NCI-H146 (cell line): ENCODE data around the gene TRIM15.
"Not testable (repeated sequence)": the region's sequence is repeated elsewhere in the genome, so short reads cannot be mapped to it uniquely, and the experiment has no call there.

Experiments used
- DNase-seq: peaks from one replicate; lab custom pipeline; 2025; lab: John Stamatoyannopoulos, UW

Gene TRIM15

DNA sequence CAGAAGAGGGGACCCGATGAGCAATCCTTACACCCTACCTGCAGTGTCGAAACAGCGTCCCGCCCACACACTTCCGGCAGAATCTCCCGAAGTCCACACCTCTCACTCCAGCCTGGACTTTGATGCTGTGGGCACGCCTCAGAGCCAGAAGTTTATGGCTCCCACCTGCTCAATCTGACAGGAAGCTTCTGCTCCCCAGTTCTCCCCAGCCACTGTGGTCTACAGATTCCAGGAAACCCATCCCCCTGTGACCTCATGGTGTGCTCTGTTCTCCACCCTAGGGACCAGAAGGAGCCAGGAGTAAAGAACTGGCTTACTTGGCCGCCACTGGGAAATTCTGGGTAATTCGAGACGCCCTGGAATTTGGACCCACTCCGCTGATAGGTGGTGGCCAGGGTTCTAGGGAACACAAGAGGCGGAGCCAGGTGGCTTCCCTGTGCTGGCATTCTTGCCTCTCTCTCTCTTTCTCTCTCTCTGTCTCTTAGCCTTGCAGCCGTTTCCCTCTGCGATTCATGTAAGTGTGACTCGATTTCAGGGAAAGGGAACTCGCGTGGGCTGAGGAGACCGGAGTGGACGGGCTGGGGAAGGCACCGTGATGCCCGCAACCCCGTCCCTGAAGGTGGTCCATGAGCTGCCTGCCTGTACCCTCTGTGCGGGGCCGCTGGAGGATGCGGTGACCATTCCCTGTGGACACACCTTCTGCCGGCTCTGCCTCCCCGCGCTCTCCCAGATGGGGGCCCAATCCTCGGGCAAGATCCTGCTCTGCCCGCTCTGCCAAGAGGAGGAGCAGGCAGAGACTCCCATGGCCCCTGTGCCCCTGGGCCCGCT lies at the start of gene TRIM15:
Gene TRIM15, plus strand, starts transcription at position 457 of the 828 bp plus-strand sequence. Its CDS starts 139 bp downstream, at position 596.
- DNase-seq: no peak

DNA sequence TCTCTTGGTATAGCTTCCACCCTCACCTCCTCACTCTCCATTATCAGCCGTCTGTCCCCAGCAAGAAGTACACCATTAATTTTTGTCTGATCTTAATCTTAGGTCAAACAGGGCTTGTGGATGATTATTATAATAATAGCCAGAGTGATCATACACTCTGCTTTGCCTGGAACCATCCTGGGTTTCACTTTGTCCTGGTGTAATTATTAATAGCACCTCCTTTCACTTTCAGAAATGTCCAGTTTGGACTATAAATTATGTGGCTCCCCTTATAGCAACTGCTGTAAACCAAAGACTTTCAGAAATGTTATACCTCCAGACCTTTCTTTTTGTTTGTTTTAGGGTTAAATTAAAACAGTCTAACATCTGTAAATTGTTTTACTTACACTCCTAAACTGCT lies 49.5 kb upstream of the TRIM15 start:
- no peak for DNase-seq

DNA sequence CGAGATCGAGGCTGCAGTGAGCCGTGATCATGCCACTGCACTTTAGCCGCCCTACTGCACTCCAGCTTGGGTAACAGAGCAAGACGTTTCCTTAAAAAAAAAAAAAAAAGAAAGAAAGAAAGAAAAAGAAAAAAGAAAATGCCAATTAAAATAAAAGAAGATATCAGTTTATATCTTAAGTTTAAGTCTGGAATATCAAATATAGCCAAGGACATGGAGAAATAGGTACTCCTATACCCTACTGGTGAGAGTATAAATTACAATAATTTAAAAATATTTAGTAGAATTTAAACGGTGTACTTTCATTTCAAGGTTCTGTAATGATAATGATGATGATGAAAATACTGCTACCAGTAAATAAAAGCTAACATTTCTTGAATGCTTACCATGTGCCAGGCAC lies 46.6 kb upstream of the TRIM15 start:
- no peak for DNase-seq

DNA sequence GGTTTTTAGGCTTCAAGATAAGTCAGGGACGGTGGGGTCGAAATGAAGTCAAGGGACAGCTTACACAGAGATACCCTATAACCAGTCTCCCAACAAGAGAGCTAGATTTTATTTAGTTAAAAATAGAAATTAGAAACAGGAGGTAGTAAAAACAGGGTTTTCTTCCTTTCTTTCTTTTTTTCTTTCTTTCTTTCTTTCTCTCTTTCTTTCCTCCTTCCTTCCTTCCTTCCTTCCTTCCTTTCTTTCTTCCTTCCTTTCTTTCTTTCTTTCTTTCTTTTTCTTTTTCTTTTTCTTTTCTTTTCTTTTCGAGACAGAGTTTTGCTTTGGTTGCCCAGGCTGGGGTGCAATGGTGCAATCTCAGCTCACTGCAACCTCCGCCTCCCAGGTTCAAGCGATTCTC lies 44.7 kb upstream of the TRIM15 start:
- not testable (repeated sequence) for DNase-seq

DNA sequence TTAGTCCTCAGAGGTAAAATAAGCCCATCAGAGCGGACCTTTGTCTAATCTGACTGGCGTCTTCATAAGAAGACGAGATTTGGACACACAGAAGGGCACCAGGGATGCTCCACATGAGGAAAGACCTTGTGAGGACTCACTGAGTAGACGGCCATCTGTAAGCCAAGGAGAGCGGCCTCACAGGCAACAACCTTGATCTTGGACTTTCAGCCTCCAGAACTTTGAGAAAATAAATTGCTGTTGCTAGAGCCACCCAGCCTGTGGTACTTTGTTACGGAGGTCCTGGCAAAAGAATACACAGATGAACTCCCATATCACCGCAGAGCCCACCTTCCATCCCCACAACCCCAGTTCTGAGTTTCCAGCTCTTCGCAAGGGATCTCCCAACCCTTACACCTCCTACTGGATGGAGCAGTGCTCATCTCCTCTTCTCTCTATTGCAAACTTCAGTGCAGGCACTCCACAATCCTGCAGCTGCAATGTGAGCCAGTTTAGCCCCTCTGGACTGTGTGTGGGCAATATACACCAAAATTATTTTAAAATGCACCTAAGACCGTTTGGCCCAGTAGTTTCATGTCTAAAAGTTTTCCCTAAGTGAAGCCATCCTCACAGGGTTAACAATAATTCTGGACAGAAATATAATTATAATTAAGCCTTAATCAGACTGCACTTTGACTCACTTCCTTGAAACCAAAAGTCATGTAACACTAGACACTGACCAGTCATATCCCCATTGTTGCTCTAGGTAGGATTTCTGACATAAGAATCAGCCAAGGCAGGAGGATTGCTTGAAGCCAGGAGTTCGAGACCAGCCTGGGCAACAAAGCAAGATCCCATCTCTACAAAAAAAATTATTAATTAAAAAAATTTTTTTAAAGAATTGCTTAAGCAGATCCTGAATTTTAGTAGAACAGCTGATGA lies 41.6 kb upstream of the TRIM15 start:
- DNase-seq: no peak

DNA sequence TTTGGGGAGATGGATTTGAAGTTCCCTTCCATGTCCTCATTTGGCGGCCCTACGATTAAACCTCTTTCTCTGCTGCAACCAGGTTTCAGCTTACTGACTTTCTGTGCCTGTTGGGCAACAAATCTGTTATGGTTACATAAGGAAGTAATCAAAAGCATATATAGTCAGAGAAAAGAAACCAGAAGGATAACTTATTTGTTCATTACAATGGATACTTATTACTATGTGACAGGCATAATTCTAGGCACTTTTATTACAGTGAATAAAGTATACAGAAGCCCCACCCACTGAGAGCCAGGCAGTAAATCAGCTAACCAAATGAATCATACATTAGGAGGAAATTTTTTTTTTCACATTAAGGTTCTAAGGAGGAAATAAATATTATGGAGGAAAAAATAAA lies 40.8 kb upstream of the TRIM15 start:
- DNase-seq: no peak

DNA sequence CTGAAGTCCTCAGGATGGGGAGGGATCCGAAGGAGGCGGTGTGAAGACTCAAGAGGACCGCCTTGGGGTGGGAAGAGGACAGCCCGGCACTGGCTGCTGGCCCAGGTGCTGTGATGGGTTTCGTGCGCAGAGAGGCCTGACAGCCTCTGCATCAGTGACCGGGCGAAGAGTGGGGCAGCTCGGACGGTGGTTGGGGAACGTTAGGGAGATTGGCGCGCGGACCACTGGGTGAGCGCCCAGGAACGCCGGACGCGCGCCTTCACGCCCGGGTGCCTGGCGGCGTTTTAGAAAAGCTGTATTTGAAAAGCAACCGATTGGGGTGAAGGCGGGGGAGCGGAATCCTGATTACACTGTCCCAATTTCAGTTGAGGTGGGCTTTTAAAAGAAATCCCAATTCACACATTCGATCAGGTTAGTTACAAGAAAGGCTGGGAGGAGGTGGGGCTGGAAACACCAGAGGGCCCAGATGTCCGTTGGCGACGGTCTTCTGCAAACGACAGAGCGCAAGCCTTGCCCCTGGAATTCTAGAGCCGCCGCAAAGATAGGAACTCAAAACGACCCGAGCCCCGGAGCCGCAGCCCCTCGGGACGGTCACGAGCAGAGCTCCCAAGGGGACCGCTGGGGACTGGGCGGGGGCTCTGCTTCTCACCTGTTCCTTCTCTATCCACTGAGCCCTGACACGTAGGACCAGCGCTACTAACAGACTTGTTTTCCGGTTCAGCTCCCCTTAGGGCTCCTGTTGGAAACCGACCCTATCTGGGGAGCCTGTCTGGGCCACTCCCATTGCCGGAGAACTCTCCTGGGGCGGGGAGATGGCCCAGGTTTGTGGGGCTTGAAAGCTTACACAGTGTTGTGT lies 35.9 kb upstream of the TRIM15 start:
- DNase-seq: no peak

DNA sequence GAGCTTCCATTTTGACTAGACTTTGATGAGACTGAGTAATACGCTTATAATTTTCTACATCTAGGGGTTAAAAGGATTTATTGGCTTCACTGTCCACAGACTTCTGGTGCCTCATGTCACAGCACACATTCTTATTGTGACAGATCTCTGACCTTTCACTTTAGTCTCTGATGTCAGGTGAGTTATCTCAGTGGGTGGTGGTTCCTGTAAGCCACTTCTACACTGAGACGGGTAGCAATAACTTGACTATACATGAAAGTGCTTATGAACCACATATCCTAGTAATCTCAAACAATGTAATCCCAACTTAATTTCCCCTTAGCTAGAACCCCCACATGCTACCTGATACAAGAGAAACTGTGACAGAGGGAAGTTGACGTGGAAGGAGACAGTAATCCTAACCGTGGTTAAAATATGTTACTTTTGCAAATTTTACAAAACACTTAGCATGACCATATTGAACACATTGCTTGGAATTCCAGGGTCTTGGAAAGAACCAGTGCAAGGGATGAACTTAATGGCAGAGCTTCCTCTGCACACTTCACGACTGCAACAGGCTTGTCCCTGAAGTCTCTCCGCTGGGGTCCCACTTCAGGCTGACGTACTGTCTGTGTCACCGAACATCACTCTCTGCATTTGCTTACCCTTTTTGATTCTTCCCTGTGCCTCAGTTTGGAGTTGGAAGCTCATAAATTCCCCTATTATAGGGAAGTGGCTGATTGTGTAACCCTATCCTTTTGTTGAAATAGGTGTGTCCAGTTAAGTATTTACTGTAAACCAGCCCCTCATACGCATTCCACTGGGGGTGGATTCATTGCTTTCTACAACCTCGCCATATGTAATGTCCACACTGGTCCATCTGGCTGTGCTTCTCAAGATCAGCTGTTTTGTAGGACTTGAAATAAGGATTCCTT lies 33.8 kb upstream of the TRIM15 start:
- DNase-seq: no peak

DNA sequence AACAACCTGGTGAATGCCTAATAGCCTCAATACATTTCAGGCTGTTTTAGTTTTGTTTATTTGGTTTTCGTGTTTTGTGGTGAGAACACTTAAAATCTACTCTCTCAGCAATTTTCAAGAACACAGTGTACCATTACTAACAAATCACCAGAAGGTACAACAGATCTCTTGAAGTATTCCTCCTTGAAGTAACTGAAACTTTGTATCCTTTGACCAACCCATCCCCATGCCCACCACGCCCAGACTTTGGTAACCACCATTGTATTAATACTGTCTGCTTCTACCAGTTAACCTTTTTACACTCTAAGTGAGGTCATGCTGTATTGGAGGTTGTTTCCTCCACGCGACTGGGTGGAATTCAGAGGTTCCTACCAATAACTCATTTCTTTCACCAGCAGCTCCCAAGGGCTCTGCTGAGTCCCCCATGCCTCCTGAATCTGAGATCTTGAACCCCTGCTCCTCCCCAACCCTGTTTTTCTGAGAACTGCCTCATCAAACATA lies 33.1 kb upstream of the TRIM15 start:
- DNase-seq: no peak

DNA sequence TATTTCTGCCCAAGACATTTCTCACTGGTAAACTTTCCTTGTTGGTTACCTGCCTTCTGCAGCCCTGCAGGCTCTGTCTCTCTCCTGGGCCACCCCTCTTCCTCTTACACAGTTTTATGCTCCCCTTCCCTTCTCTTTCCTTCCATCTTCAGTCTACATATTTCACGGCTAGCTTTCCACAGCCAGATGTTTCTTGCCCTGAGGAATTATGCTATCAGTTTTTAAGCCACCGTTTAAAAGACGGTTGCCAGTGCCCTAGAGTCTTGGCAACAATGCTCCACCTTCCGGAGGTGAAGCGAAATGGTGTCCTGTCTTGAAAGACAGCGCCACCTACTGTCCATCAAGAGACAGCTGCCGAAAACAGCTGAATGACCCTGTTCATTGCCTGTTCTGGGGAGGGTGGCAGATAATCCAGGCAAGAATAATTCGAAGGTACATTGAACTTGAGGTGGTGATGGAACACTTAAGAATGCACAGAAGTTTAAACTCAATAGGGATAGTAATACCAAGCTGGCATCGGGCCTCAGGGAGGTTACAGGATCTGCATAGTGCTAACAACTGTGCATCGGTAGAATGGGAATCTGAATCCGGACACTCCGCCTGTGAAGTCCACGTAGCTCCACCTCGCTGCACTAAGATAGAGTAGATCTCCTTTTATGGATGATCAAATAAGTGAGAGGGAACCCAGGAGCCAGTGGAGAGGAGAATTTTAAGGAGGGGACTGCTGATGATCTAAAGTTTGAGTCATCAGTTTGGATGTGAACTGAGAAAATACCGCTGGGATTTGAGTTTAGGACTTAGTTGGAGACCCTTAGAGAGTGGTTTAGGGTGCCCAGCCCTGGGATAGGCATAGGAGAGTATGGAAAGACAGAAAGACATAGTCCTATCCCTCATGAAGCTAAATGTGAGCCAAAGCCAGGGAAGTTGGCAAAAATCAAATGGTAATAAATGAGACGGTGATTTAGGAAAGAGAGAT lies 32.2 kb upstream of the TRIM15 start:
- peak; percentile 81 for DNase-seq

DNA sequence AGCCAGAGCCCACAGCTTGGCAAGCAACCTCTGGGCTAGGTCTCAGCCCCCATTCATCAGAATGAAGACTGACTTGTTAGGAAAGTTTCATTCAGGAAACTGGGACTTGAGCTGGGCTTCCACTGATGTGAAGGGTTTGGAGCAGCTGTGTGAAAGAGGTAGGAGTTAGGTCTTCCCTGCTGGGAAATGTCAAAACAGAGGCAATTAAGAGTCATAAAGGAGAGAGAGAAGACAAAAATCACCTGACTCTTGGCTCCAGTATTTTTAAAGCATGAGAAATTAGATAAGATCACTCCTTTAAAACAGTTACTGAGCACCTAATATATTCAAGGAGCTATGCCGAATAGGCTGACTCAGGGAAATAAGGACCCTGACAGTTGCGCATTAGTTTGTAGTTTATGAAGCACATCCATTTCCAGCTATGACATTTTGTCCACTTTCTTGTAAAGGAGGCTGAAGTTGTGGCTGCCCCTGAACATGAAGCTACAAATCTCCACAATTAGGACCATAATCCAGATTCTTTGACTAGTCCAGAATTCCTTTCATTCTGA lies 31.3 kb upstream of the TRIM15 start:
- no peak for DNase-seq

DNA sequence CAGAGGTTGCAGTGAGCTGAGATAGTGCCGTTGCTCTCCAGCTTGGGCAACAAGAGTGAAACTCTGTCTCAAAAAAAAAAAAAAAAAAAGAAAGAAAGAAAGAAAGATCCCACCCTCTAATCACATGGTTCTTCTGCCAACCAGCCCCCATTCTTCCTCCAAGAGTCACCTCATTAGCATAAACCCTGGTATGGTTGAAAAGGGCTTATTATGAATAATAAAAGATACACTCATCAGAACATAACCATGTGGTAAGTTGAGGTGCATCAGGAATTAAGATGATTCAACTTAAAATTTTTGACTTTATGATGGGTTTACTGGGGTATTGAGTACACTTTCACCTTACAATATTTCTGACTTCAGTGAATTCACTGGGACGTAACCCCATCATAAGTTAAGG lies 28.2 kb upstream of the TRIM15 start:
- DNase-seq: no peak

DNA sequence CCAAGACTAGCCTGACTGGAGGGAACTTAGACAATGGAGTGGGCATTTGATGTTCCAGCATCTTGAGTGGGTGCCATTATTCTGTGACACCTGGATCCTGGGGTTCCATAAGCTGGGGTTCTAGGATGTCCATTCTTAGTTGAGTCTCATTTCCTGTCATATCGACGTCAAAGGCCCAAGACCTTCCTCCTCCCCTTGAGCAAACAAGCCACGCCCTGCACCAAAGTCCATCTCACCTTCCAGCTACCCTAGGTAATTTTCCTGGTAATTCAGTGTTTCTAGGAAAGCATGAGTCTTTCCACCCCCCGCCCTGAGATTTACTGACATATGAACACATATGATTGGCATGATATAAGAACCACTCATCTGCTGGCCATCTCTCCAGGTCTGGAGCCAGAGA lies 27.6 kb upstream of the TRIM15 start, which contains the start of gene TRIM40:
Gene TRIM40, plus strand, starts transcription at position 384 of the 400 bp plus-strand sequence. CDS start 897 bp downstream, outside the sequence.
- no peak for DNase-seq

DNA sequence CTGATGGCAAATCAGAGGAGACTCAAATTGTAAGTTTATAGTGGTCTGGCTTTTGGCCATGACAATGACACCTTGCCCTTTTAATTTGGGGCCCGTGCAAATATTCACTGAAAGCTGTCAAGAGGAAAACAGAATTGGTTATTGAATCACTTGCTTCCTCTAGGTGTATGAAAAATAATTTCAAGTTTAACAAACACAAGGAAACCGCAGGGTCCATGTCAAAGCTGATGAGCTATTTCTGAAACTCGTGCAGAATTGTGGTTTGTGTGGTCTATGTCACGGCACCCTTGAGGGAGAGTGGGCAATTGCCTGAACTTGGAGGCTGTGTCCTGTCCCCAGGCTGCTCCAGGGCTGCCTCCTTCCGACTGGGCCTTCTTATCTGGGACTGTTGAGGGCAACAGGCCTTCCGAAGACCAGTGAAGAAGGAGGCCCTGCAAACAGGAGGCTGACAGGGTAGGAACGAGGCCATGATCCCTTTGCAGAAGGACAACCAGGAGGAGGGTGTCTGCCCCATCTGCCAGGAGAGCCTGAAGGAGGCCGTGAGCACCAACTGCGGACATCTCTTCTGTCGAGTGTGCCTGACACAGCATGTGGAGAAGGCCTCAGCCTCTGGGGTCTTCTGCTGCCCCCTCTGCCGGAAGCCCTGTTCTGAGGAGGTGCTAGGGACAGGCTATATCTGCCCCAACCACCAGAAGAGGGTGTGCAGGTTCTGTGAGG lies 26.6 kb upstream of the TRIM15 start:
- no peak for DNase-seq

DNA sequence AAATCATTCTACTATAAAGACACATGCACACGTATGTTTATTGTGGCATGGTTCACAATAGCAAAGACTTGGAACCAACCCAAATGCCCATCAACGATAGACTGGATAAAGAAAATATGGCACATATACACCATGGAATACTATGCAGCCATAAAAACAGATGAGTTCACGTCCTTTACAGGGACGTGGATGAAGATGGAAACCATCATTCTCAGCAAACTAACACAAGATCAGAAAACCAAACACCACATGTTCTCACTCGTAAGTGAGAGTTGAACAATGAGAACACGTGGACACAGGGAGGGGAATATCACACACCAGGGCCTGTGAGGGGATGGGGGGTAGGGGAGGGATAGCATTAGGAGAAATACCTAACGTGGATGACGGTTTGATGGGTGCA lies 23.1 kb upstream of the TRIM15 start:
- not testable (repeated sequence) for DNase-seq

DNA sequence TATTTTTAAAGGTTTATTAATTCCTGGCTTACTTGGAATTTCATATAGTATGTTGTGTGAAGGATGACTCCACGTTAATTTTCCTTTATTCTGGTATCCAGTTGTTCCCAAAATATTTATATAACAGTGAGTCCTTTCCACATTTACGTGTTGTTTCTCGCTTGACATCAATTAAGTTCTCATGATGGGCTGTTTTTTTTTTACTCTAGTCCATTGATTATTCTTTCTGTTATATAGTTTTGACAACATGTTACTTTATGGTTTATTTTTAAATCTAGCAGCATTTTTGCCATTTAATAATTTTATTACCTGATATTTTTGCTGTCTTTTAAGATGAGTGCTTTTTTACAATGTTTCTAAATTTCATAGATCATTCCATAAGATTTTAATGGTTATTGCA lies 20.7 kb upstream of the TRIM15 start:
- DNase-seq: no peak

DNA sequence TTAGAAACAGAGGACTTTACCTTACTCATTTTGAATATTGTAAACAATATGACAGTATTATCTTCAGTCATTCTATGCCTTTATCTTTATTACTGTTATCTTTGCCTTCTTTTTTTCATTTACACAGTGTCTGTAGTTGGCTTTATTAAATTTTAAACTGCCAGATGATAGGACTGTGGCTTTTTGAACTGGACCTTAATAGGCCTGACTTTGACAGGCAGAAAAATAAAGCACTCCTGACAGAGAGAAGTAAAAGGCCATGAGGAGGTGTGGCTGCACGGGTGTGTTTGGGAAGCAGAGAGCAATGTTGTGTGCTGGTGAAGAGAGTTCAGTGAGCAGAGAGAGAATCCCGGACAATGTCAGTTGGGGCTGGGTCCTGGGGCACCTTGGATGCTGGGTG lies 19.6 kb upstream of the TRIM15 start:
- no peak for DNase-seq

DNA sequence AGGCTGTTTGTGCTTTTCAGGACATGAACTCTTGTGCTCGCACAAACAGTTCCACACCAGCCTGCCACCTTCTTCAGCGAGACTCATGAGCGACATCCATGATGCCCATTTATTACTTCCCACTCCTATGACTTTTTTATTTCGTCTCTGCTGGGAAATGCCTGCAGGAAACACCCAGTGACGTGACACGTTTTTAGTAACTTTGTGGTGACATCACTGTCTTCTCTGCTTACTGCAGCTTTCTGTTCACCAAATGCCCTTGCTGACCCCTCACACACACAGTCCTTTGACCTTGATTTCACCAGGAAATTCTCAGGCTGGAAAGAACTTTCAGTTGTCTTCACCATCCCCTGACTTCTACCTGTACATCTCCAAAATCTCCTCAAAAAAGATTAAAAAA lies 18.5 kb upstream of the TRIM15 start:
- no peak for DNase-seq
